GM12874 (cell line): Measurements from ENCODE around the gene INPP5A.

Source experiments
- TF ChIP-seq, protein P1 (sequence below): IDR thresholded peaks from 2 replicates; pipeline ENCODE4 v1.5.1; 2011; ENCODE audit warnings: low read depth, mild to moderate bottlenecking, control low read depth, low read length, moderate library complexity; ENCODE audit not compliant: insufficient read depth

INPP5A gene

DNA sequence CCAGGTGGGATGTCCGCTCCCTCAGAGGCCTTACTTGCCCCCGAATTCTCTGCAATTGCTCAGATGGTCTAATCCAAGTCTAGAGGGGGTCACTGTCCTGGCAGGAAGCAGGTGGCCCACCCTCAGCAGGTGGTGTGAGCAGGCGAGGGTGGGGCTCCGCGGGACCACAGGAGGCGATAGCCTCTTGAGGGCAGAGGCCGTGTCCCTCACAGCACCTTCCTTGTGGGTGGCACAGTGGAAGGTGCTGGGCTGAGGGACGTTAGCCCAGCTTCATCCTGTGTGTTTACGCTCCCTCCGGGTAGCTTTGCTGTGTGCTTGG is 38.3 kb upstream of the INPP5A start:
- TF ChIP-seq, protein P1, sequence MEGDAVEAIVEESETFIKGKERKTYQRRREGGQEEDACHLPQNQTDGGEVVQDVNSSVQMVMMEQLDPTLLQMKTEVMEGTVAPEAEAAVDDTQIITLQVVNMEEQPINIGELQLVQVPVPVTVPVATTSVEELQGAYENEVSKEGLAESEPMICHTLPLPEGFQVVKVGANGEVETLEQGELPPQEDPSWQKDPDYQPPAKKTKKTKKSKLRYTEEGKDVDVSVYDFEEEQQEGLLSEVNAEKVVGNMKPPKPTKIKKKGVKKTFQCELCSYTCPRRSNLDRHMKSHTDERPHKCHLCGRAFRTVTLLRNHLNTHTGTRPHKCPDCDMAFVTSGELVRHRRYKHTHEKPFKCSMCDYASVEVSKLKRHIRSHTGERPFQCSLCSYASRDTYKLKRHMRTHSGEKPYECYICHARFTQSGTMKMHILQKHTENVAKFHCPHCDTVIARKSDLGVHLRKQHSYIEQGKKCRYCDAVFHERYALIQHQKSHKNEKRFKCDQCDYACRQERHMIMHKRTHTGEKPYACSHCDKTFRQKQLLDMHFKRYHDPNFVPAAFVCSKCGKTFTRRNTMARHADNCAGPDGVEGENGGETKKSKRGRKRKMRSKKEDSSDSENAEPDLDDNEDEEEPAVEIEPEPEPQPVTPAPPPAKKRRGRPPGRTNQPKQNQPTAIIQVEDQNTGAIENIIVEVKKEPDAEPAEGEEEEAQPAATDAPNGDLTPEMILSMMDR = no peak

DNA sequence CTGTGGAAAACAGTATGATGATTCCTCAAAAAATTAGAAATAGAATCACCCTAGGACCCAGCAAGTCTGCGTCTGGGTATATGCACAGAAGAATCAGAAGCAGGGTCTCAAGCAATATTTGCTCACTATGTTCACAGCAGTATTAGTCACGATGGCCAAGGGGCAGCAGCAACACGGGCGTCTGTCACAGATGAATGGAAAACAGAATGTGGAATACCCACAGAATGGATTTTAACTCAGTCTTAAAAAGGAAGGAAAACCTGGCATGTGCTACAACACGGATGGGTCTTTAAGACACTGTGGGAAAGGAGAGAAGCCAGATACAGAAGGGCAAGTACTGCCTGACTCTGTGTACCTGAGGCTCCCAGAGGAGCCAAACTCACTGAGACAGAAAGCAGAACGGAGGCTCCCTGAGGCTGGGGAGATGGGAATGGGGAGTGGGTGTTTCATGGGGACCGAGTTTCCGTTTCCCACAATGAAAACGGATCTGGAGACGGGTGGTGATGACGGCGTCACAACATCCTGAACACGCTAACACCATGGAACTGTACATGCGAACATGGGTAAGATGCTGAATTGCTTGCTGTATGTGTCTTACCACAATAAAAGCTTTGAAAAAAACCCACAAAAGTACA is 36.7 kb upstream of the INPP5A start:
- TF ChIP-seq, protein P1 = no peak

DNA sequence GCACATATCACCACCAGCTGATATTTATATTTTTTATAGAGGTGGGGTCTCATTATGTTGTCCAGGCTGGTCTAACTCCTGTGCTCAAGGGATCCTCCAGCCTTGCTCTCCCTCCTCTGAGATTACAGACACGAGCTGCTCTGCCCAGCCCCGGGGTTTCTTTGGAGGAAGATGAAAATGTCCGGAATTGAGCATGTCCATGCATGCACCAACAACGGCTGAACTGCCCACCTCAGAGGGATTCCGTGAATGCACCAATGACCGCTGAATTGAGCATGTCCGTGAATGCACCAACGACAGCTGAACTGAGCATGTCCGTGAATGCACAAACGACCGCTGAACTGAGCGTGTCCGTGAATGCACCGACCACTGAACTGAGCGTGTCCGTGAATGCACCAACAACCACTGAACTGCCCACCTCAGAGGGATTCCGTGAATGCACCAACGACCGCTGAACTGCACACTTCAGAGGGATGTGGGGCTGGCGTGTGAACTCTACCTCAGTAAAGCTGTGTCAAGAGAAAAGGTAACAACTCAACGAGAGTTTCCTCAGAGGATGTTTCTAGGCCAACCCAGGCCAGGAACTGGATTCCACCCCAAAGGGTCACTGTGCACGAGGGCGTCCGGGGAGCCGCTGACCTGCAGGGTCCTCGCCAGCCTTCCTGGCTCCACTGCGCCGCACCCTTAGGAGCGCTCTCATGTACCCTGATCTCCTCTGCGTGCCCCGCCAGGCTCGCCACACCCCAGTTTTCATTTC is 34.9 kb upstream of the INPP5A start:
- TF ChIP-seq, protein P1 = no peak

DNA sequence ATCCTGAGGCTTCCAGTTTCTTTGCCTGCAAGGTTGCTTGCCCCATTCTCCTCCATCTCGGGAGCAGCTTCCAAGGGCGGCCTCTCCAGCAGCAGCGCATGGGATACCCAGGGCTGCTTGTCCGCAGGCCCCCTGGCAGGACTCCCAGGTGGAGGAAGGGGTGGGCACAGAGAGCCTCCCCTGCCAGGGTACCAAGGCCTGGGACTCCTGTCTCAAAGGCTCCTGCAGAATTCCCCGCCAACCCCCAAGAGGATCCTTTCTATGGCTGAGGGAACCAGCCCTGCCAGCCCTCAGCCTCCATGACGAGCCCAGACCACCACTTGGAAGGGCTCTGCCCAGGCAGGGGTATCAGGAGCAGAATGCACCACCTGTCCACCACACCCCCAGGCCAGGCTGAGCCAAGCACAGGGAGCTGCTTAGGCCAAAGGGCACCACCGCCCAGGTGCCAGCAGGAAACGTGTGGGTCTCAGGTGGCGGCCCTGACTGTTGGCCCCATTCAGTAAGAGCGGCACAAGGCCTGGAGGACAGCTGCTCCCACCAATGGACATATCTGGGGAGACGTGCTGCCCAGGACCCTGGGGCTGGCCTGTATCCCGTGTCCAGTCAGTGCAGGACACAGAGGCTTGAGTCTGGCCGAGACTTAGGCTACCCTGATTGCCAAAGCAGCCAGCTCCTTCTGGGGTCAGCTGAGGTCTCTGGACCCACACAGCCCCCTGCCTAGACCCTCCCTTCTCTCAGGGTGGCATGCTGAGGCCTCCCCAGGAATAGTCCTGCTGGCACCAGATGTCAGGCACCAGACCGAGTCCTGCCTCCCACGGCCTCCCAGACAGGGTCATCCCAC is 33.8 kb upstream of the INPP5A start:
- TF ChIP-seq, protein P1 = no peak

DNA sequence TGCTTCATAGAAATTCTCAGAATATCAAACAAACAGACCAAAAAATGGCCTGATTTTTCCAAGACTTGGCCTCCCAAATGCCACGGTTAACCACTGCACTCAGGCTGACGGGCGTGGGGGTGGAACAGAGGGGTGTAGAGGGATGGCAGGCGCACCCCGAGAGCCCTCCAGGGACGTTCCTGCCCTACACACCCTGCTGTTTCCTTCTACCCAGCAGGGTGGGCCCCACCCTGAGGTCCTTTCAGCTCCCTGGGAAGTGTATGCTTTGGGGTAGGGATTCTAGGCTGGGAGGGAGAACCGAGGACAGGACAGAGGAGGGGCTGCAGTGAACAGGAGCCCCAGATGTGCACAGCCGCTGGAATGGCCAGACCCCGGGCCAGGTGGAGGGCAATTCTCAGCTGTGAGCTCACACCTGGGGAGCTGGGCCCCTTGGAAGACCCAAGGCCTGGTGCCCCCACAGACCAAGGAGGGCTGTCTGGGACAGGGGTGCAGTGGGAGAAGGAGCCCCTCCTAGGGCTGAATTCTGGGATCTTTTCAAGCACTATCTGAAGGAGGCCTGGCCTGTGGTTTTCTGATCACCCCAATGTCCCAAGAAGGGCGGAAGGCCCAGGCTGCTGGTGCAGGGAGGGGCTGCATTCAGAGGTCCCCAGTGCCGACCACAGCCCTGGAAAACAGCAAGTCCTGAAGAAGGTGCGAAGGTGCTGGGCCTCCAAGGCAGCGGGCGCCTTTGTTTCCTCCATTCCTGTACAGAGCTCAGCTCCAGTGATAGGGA is 32.9 kb upstream of the INPP5A start:
- TF ChIP-seq, protein P1 = no peak

DNA sequence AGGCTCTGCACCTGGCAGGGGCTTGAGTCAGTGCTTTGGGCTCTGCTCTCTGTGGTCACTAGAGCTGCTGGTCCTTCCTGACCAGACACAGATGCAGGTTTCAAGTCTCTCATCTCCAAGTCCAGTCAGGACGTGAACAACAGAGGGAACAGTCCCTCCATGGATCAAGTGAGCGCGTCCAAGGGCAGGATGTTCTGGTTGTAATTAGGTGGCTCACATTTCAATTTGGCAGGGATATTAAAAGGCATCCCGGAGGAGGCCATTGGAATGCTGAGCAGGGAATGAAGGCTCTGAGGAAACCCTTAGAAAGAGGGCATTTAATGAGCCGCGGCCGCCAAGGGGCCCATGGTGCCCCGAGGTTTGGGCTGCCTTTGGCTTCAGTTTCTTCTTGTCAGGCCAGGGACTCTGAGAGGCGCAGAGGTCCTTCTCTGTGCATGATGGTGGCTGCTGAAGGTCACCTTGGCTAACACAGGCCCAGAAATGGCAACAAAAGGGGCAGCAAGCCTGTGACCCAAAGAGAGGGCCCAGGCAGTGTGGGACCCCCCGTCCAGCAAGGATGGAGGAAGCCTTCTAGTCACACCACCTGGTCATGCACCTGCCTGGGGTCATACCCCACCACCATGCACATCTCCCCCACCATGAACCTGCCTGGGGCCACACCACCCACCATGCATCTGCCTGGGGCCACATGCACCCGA is 30.7 kb upstream of the INPP5A start:
- TF ChIP-seq, protein P1 = no peak
